NCI-H82 treated with DMSO at 0.1 percent for 48 hours (cell line): ENCODE measurements around the gene OR51E1.

Source experiments
- DNase-seq: peaks from one replicate; lab custom pipeline; 2025; ENCODE audit not compliant: unreplicated experiment; lab: John Stamatoyannopoulos, UW

OR51E1 gene, protein sequence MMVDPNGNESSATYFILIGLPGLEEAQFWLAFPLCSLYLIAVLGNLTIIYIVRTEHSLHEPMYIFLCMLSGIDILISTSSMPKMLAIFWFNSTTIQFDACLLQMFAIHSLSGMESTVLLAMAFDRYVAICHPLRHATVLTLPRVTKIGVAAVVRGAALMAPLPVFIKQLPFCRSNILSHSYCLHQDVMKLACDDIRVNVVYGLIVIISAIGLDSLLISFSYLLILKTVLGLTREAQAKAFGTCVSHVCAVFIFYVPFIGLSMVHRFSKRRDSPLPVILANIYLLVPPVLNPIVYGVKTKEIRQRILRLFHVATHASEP

DNA sequence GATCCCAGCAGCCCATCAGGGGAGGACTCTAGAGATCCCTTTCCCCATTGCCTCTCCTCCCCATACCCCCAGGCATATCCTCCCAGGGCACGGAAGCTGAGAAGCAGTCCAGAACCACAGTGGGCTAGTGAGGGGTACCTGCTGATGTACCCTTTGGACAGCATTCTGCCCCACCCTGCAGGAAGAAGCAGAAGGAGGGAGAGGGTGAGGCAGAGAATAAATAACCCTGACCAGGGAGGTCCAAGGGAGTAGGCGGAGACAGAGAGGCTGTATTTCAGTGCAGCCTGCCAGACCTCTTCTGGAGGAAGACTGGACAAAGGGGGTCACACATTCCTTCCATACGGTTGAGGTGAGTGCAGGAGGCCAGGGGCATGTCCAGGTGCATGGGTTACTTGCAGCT lies at the start of gene OR51E1:
TSS of gene OR51E1 (plus strand) at position 301 of the 400 bp plus-strand sequence. CDS start 8,545 bp downstream, outside the sequence.
- DNase-seq, result no peak

DNA sequence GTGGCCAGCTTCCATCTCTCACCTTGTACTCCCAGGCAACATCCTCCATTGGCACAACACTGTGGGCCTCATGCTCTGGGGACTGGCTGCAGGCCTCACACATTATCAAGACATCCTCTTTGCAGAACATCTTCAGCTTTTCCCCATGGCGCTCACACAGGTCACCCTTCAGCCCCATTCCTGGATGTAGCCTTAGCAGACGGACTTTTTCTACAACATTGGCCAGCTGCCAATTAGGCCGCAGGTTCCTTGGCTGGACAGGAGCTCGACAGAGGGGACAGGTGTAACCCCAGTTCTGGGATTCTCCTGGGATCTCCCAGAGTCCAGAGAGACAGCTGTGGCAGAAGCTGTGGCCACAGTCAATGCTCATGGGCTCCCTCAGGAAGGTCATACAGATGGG lies 38.7 kb upstream of the OR51E1 start:
- DNase-seq, result no peak

DNA sequence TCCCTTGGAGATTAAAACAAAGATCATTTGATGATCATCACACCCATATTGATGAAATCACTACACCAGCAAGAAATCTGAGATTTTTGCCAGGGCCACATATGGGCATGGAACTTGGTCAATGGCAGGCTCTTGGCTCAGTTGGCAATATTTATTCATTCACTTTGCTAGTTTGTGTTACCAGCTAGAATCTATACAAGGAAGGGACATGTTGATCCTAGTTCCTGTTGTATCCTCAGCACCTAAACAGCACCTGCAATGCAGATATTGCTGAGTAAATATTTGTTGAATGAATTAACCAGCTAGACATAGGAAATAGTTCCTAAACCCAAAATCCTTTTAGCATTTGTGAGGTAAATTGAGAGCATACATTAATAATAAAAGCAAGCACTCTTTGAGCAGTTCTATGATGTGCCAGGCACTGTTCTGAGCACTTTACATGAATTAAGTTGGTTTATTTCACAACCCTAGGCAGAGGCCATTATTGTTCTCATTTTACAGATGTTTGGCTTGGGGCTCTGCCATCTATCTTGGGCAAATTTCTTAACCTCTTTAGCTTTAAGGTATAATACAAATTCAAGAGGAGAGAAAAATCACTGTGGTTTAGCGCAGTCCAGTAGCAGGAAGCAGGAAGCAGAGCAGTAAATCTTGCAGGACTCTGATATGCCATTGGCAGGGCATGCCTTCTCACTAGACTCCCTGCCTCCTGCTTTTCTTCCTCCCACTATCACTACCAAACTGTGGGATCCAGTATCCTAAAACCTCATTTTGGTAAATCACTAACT lies 37.4 kb upstream of the OR51E1 start:
- no peak for DNase-seq

DNA sequence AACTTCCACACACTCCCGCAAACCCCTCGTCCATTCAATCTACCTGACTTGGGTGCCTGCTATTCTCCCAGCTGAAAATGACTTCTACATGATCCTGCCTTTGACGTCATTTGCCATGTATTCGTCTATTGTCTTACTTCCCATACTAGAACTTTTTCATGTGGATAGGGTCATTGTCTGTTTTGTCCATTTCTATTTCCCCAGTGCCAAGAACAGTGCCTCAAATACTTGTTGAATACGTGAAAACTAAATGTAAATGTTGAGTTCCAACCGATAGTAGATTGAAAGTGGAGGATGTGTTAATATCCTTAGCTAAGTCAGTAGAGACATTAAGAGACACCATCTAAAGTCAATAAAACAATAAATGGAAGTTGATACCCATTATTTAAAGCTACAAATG lies 36.7 kb upstream of the OR51E1 start:
- DNase-seq, result no peak

DNA sequence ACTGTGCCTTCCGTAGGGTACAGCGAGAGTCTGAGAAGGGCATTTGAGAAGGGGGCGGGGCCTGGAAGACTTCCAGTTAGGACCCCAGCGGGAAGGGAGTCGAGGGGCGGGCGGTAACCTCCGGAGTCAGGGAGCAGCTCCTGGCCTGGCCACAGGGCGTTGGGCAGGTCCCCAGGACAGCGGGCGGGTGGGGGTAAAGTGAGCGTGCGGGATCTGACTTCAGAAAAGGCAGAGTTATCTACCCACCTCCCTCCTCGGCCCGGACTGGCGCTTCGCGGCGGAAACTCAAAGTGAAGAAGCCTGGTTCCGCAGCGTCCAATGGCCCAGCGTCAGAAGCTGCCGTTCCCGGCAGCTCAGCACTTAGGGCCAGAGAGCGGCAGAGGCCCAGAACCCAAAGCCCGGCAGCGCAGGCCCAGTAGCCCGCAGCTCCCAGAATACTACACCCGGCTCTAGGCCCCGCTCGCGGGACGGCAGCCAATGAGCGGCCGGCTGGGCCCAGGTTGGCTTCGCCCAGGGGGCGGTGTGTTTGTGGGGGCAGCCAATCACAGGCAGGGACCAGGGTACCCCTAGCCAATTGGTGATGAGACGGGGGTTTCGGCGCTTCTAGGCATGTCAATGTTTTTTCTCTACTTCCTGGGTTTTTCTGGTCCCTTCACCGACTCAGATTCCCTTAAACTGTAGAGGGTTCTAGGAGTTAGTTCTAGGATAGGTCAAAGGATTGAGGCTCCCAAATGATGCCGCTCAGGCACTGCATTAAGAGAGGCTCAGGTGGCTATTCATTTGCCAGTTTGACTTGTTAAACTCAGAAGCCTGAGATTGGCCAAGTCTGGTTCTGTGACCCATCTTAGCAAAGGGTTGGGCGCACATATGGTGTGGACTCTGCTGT lies 35.8 kb upstream of the OR51E1 start, which contains the start of gene TRIM68:
TSS of gene TRIM68 (minus strand) at position 451 of the 886 bp plus-strand sequence. CDS start 2,727 bp downstream, outside the sequence.
- DNase-seq, result peak; percentile 63

DNA sequence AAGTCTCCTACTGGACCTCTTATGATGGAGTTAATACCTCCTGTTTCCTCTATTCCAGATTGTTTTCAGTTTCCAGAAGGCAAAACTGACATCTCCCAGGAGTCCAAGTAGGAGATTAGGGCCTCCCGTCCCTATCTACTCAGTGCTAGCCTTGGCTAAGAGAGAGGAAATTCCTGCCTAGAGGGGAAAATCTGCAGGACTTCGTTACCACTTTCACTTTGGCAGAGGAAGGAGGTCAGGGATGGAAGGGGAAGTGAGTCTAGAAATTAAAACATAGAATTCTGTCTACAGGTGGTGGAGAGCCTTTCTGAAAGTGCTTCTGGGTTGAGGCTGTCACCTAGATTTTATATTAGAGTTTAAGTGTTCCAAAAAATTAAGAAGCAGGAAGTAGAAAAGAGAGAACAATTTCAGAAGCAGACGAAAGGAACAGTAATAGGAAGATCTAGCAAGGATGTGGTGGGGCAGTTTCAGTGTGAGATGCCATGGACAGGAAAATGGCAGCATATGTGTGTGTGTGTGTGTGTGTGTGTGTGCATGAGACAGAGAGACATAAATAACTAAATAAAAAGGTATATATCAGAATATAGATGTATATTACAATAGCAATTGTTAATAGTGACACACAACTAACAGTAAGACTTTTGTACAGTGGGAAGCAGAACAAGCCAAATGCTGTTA lies 33.4 kb upstream of the OR51E1 start:
- no peak for DNase-seq

DNA sequence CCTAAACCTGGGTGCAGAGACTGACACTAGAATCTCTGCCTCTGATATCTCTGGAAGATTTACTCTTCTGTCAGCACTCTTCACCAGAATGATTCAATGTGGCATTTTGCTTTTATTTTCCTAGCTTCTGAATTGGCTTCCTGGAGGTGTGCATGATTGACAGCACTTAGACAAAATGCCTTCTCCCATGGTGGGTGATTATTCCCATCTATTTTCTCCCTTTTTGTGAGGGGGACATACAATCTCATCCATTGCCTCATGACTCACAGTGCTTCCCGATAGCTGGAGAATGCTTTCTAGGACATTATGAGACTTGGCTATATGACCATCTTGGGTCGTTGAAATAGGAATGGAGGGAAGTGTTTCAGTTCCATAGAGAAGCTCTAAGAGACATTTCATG lies 31.8 kb upstream of the OR51E1 start:
- DNase-seq, result no peak

DNA sequence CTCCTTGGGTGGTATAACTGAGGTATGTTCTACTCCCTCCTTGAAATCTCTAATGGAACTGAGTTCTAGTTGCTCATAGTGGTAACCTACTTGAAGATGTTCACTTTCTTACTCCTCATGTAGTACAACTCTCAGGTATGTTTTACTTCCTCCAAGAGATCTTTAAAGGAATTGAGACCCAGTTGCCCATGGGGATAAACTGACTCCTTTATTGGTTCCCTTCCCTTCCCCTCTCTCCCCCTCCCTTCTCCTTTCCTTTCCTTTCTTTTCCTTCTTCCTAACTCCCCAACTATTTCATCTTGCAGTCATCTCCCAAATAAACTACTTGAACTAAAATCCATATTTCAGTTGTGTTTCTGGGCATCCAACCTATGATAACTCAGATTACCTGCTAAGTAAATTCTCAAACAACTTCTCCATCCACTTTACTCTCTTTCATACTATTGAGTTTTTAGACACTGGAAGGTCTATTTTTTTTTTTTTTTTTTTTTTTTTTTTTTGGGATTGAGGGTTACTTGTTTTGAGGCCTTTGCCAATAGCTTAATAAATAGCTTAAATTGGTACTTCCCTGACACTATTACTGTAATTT lies 27.8 kb upstream of the OR51E1 start:
- no peak for DNase-seq

DNA sequence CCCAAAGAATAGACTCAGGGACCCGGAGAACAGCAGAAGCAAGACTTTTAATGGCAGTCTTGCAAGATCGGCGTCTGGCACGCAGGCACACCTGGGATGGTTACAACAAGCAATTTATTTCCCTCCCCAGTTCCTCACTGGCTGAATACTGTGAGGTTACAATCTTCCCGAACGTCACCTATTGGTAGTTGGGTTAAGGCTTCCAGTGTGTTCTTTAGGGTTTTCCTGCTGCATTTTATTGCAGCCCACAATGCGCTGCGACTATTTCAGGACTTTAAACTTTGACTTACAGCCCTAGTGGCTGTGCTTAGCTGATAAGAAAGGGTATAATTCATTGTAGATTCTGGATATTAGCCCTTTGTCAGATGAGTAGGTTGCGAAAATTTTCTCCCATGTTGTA lies 24.3 kb upstream of the OR51E1 start:
- no peak for DNase-seq

DNA sequence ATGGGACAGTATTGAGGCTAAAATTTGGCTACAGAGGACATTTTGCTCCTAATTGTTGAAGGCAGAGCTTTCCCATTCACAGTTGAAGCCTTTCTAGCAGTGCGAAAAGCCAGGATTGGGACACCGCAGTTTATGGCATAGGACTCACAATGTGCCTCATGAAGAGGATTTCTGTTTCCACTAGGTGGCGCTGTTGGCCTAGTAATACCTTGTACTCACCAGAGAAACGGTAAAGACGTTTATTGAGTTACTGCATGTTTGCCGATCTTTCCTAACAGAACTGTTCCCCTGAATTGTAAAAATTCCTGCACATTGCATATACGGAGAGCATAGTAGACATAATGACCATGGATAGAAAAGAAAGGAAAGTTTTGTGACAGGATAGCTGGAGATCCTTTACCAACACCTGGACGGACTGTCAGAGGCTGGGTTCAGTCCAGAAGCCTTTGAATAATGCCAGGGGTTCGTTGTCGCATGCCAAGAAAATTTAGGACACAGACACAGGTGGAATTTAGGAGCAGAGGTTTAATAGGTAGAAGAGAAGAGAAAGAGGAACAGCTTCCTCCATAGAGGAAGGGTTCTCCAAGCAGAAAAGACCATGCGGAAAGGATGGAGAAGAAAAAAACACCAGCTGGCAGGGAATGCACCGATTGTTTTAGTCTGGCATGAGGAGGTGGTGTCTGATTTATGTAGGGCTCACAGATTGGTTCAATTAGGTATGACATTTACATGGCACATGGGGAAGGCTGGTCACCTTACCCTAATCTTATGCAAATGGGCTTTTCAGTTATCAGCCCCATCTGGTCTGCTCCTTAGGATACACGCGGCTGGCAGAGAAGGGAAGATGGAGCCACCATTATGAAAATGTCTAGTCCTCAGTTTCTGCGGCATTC lies 17.3 kb upstream of the OR51E1 start:
- DNase-seq, result peak; percentile 54

DNA sequence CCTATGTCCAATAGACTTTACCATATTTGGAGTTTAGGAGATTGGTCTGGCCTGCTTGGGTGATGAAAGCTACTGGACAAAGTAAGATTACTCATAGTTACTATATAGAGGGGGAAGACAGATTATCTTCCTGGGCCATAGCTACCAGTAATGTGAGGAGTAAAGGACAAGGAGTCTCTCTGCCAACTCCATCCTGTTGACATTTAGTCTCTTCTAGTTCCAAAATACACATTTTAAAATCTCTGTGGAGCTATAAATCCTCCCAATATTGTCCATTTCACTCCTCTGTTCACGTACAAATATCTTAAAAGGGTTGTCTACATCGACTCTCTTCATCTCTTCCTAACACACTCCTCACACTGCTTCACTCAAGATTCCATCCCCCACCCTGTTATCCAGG lies 7.6 kb upstream of the OR51E1 start:
- no peak for DNase-seq

DNA sequence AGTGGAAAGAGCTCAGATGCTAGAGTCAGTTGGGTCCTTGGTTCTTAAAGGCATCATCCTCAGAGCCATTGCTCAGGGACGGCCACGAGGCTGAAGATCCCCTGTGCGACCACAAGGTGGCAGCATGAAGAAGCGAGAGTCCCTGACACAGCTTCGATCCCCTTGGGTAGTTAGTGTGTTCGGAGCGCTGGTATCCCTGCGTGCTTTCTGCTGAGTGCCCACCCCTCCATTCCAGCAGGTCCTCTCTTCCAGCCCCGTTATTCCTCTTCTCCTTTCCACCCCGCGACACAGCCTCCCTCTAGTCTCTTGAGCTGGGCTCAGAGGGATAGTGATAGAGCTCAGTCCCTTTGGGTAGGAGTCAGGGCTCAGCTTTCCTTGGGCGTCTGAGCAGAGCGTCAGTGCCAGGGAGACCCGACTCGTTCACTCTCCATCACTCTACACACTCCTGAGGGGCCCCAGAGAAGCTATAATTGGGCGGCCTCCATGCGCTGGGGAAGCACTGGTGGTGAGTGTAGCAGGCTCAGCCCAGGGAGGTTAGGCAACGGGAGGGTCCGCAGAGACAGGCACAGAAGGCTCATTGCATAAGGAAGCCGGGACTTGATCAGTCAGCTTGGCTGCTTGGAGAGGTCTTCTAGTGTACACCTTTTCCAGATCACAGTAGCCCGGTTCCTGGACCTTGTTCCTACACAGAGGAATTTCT lies 6.7 kb upstream of the OR51E1 start, which contains the start of gene OR51D1:
TSS of gene OR51D1 (plus strand) at position 516 of the 700 bp plus-strand sequence. CDS start 2,314 bp downstream, outside the sequence.
- no peak for DNase-seq

DNA sequence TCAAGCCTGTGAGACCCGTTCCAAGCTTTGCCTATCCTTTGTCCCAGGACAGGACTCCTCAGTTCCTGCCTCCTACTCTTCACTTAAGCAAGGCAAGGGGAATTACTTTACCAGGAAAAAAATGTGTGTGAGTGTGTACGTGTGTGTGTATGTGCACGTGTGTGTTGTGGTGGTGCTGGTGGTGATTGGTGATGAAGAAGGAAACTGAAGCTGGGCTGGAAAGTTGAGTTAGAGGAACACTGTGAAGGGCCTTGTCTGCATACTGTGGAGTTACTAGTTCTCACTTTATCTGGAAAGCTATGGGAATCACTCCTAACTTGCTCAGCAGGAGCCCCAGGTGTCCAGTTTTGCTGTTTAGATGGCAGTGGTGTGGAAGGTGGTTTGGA lies 6.1 kb upstream of the OR51E1 start:
- no peak for DNase-seq

DNA sequence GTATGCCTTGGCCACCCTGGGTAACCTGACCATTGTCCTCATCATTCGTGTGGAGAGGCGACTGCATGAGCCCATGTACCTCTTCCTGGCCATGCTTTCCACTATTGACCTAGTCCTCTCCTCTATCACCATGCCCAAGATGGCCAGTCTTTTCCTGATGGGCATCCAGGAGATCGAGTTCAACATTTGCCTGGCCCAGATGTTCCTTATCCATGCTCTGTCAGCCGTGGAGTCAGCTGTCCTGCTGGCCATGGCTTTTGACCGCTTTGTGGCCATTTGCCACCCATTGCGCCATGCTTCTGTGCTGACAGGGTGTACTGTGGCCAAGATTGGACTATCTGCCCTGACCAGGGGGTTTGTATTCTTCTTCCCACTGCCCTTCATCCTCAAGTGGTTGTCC lies 3.9 kb upstream of the OR51E1 start:
- no peak for DNase-seq

DNA sequence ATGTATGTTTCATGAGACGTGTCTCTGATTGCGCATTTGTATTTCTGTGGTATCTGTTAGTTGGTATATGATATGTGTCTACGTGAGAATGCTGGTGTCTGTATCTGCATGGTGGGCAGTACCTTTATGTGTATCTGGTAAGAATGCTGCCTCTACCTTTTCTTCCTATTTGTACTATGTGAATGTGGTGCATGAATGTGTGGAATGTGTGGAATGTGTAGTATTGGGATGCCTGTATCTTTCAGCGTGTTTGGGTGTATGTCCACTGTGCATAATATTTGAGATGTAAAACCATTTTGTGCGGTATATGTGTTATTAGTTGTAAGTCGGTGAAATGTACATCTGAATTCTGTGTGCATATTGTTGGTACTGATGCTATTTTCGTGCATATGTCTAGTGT lies 2.3 kb upstream of the OR51E1 start:
- no peak for DNase-seq

DNA sequence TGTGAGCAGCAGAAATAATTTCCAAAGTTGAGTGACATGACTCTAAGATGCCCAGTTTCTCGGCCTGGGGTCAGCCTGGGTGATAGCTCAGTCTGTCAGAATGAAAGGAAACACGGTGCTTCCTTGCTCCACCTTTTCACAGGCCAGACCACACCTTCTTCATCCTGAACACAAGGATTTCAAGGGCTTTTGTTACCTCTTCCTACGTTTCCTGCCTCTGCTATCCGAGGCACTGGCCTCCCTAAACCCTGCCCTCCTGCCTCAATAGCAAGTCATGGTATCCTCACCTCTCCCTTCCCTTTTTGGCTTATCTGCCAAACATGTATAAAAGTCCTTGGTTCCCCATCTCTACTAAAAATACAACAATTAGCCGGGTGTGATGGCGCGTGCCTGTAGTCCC lies 1.7 kb upstream of the OR51E1 start:
- DNase-seq, result no peak

DNA sequence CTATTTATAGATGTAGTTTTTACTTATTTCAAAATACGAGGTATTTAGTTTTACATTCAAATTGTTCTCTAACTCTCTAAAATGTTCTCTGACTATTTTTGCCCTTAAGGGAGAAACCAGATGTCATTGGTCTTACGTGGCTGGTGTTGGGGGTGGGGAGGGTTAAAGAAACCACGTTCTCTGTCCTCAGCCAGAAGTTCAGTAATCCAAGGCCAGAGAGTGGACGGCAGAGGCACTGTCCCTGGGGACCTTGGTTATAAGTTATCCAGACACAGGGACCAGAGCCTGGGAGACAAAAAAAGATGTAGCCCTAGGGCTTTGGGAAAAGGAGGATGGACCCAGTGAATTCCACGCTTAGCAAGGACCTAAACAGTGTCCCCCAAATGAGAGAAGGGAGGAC lies 706 bp upstream of the OR51E1 start:
- no peak for DNase-seq

DNA sequence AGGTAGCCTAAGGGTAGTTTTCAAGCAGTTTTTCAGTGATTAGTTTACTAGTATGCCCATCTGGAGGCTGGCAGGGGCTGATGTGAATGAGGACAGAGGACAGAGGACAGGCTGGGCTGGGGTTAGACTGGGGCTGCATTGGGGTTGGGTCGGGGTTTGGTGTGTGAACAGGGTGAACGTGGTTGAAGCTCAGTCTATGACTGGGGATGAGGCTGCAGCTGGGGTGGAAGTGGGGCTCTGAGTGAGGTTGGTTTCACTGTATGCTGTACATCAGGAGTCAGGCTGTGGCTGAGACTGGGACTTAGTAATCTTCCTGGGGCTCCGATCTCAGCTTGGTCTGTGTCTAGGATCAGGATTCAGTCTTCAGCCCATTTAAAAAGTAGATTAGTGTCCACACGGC lies 451 bp downstream of the OR51E1 start:
- no peak for DNase-seq

DNA sequence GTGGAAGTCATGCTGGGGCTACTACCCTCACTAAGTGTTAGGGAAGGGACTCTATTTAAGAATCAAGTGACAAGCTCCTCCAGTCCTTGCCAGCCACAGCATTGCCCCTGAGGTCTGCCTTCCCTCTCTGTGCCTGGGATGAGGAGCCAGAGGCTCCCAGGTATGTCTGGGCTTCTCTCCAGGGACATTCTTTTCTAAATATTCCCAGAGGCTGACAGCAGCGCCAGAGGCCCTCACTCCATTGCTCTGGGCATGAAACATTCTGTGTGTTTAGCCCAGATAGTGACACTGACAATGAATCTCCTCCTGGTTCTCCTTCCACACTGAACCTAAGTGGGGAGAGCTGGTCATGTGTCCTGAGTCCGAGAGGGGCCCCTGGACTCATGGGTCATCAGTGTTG lies 2.2 kb downstream of the OR51E1 start:
- no peak for DNase-seq
